Body of pancreas (tissue), 4 donors: ENCODE measurements around the gene FAM50A. TPM values are rescaled to one million over a fixed set of nuclear protein-coding genes. Genes with fewer than 3 reads are reported as not detected.

Experiments
- ATAC-seq: fragments of 150-250 bp; one replicate; pipeline ENCODE4 v1.9.1; 2016
- DNase-seq, 4 donors: peaks; one replicate each; pipeline ENCODE4 v3.0.0-alpha.2; 2019
- H3K27ac ChIP-seq, 4 donors: fragments of 200-600 bp; sonication (generic); 1 replicate in 3 of 4; 2 replicates in 1 of 4; pipeline versions ENCODE4 v1.5.1 to v1.6.1; 2016 to 2019; ENCODE audit warnings: mild to moderate bottlenecking in 1 of 4, mixed read lengths in 1 of 4, moderate library complexity in 1 of 4
- H3K27me3 ChIP-seq, 2 donors: fragments of 200-600 bp; sonication (generic); one replicate each; pipeline ENCODE4 v1.6.0; 2016; ENCODE audit warnings: mild to moderate bottlenecking in 1 of 2
- H3K36me3 ChIP-seq, 2 donors: fragments of 200-600 bp; sonication (generic); replicated peaks in 1 of 2; 2 replicates each; pipeline ENCODE4 v1.5.1; 2016; ENCODE audit warnings: low read depth in 2 of 2; ENCODE audit not compliant: insufficient read depth in 1 of 2
- H3K4me1 ChIP-seq: fragments of 200-600 bp; sonication (generic); one replicate; pipeline ENCODE4 v1.6.0; 2016
- H3K4me3 ChIP-seq, 2 donors: fragments of 200-600 bp; sonication (generic); 1 replicate in 1 of 2; 2 replicates in 1 of 2; pipeline ENCODE4 v1.5.1; 2016 to 2019
- H3K9me3 ChIP-seq, 3 donors: fragments of 200-600 bp; sonication (generic); 1 replicate in 2 of 3; 2 replicates in 1 of 3; pipeline ENCODE4 v1.5.1; 2016
- POLR2A ChIP-seq, 3 donors: fragments of 450-650 bp; IDR thresholded peaks; one replicate each; pipeline ENCODE4 v1.6.1; 2016; ENCODE audit warnings: antibody characterized with exemption in 3 of 3, mild to moderate bottlenecking in 2 of 3
- WGBS, 2 donors: methylation state at CpG; one replicate each; pipeline ENCODE4 v1.1.5; 2017; 5-methylcytosine and 5-hydroxymethylcytosine counted together
- intact Hi-C: fragments of 100-400 bp; cut with DNase I; formaldehyde crosslinking; loops from one replicate; pipeline ENCODE4 v1.15.1; 2023
- total RNA-seq, 2 donors: library from RNA; depleted of rRNA; stranded (reverse); fragments of >200 nt; gene quantifications; one replicate each; pipeline ENCODE4 v1.1.0, GENCODE V29; 2016
- TF ChIP-seq, protein P1 (sequence below), 7 experiments: fragments of 450-650 bp in 4 of 7; fragments of 200-600 bp in 3 of 7; sonication (generic) in 3 of 7; IDR thresholded peaks; one replicate each; pipeline ENCODE4 v1.5.1; 2016 to 2019; ENCODE audit warnings: antibody characterized with exemption in 7 of 7

FAM50A gene
- total RNA-seq, 2 donors from 2014 or later, result 14.5 to 48.8 TPM

- DNase-seq (no peak), ATAC-seq (no peak)
- Histone ChIP-seq H3K4me3 (no peak overlapping the region), H3K27ac (no peak overlapping the region), H3K27me3 (no peaks in the 10 kb centered on the region), H3K36me3 (no peaks in the 10 kb centered on the region), H3K9me3 (no peaks in the 10 kb centered on the region), H3K4me1 (no peaks in the 10 kb centered on the region)
- intact Hi-C loops, result no loop called here
- 93% methylated on average over 6 of the region's 10 CpGs; no CpG with 5 or more reads in 1 of the 2 donors for WGBS, 2 donors
- no peak for TF ChIP-seq POLR2A (IDR thresholded peaks at IDR 0.05)
- TF ChIP-seq, protein P1, sequence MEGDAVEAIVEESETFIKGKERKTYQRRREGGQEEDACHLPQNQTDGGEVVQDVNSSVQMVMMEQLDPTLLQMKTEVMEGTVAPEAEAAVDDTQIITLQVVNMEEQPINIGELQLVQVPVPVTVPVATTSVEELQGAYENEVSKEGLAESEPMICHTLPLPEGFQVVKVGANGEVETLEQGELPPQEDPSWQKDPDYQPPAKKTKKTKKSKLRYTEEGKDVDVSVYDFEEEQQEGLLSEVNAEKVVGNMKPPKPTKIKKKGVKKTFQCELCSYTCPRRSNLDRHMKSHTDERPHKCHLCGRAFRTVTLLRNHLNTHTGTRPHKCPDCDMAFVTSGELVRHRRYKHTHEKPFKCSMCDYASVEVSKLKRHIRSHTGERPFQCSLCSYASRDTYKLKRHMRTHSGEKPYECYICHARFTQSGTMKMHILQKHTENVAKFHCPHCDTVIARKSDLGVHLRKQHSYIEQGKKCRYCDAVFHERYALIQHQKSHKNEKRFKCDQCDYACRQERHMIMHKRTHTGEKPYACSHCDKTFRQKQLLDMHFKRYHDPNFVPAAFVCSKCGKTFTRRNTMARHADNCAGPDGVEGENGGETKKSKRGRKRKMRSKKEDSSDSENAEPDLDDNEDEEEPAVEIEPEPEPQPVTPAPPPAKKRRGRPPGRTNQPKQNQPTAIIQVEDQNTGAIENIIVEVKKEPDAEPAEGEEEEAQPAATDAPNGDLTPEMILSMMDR (IDR thresholded peaks at IDR 0.05), result no peak
Observed at GRCh38 chrX:154420402-154420756, 23.6 kb upstream of the FAM50A start.

- no peak for ATAC-seq
- H3K27ac ChIP-seq, result peak overlapping the region in 3 of 4 donors; percentile 16 to 75 (median 44)
- peaks cover 14% of the 10 kb centered on the region for H3K4me1 ChIP-seq
- H3K9me3 ChIP-seq, result no peaks in the 10 kb centered on the region
- no peaks in the 10 kb centered on the region for H3K36me3 ChIP-seq
- intact Hi-C loops, result no loop called here
- TF ChIP-seq, protein P1 (IDR thresholded peaks at IDR 0.05), result no peak
- TF ChIP-seq POLR2A (IDR thresholded peaks at IDR 0.05), result no peak
- no peak overlapping the region for H3K4me3 ChIP-seq
- WGBS, 2 donors, result 71 to 75% methylated on average over 4 to 5 of the region's 13 CpGs
- DNase-seq, result no peak
- H3K27me3 ChIP-seq, result no peaks in the 10 kb centered on the region
Observed at GRCh38 chrX:154426916-154427770, 16.8 kb upstream of the FAM50A start.

- Histone ChIP-seq H3K27ac (peak within 1 kb of the TSS; percentile 50 to 75 (median 64)), H3K4me3 (peak within 1 kb of the TSS; percentile 32 to 70), H3K36me3 (no peaks in the 10 kb centered on the region), H3K9me3 (no peaks in the 10 kb centered on the region), H3K4me1 (peaks cover 14% of the 10 kb centered on the region), H3K27me3 (no peaks in the 10 kb centered on the region)
- peak; percentile 91 to 95 (median 92) for DNase-seq
- WGBS, 2 donors, result 2 to 3% methylated on average over 13 to 58 of the region's 87 CpGs
- peak; percentile 23 to 54 (median 52) for TF ChIP-seq POLR2A (IDR thresholded peaks at IDR 0.05)
- TF ChIP-seq, protein P1 (IDR thresholded peaks at IDR 0.05), result no peak
- peak; percentile 100 for ATAC-seq
- intact Hi-C loops, result no loop called here
Observed at GRCh38 chrX:154428176-154429171, 15.5 kb upstream of the FAM50A start, which contains the start of gene ATP6AP1. Gene ATP6AP1 (plus strand): TSS chrX:154428677. CDS start chrX:154428693, 16 bp downstream.

GRCh38 chrX:154429711-154430110 is 14.2 kb upstream of the FAM50A start:
- ATAC-seq, result no peak
- intact Hi-C loops, result no loop called here
- no peak overlapping the region for H3K27ac ChIP-seq
- 72 to 100% methylated on average over 1 to 2 of the region's 2 CpGs for WGBS, 2 donors
- TF ChIP-seq, protein P1 (IDR thresholded peaks at IDR 0.05), result no peak
- no peak for TF ChIP-seq POLR2A (IDR thresholded peaks at IDR 0.05)
- H3K4me1 ChIP-seq, result peaks cover 14% of the 10 kb centered on the region
- H3K36me3 ChIP-seq, result no peaks in the 10 kb centered on the region
- no peak for DNase-seq
- no peaks in the 10 kb centered on the region for H3K27me3 ChIP-seq
- no peak overlapping the region for H3K4me3 ChIP-seq
- no peaks in the 10 kb centered on the region for H3K9me3 ChIP-seq
